IMR-90 (cell line): ENCODE results near the gene EGFR. TPM values are rescaled to one million over a fixed set of nuclear protein-coding genes. Genes with fewer than 3 reads are reported as not detected.

Experiments
- ATAC-seq: fragments of 200-7000 bp; cut with Tn5 transposase; 2 replicates; pipeline ENCODE4 v1.9.1; 2020; ENCODE audit warnings: low read depth, mild to moderate bottlenecking, moderate library complexity
- BruUV-seq: library from RNA; stranded (reverse); fragments of 400-500 nt; replicated peaks from 2 replicates; lab custom pipeline; 2021; lab: Mats Ljungman, UMichigan
- CTCF ChIA-PET: fragments of 300-600 bp; formaldehyde crosslinking; extraction: SDS; loops from one replicate; lab custom pipeline; 2021; ENCODE audit warnings: antibody characterized with exemption; lab: Yijun Ruan, JAX
- POLR2A ChIA-PET: fragments of 300-600 bp; sonication (Branson Sonifier 250); formaldehyde crosslinking; loops from one replicate; lab custom pipeline; 2022; ENCODE audit warnings: antibody characterized with exemption; ENCODE audit not compliant: unreplicated experiment; lab: Charles Lee
- DNase-seq: peaks from one replicate; pipeline ENCODE4 v3.0.0; 2013
- H2AFZ ChIP-seq: replicated peaks from 2 replicates; pipeline ENCODE3; 2013; ENCODE audit warnings: low read length, mild to moderate bottlenecking; ENCODE audit not compliant: poor library complexity
- H2AK5ac ChIP-seq: 2 replicates; pipeline ENCODE4 v1.6.1; 2013; ENCODE audit warnings: low read depth, low read length, inconsistent platforms
- H2AK9ac ChIP-seq: replicated peaks from 2 replicates; pipeline ENCODE3; 2013; ENCODE audit warnings: mild to moderate bottlenecking, low read depth, low read length, moderate library complexity; ENCODE audit not compliant: poor library complexity
- H2BK120ac ChIP-seq: 2 replicates; pipeline ENCODE4 v1.6.1; 2013; ENCODE audit warnings: low read depth, low read length, inconsistent platforms
- H2BK15ac ChIP-seq: 3 replicates; pipeline ENCODE4 v1.6.1; 2013; ENCODE audit warnings: low read depth, low read length, inconsistent platforms
- H2BK20ac ChIP-seq: 2 replicates; pipeline ENCODE4 v1.6.1; 2013; ENCODE audit warnings: low read depth, mild to moderate bottlenecking, inconsistent platforms, low read length, moderate library complexity
- H2BK5ac ChIP-seq: 2 replicates; pipeline ENCODE4 v1.6.1; 2013; ENCODE audit warnings: mild to moderate bottlenecking, low read depth, low read length, inconsistent platforms; ENCODE audit not compliant: poor library complexity, severe bottlenecking
- H3K14ac ChIP-seq: replicated peaks from 2 replicates; pipeline ENCODE4 v1.6.1; 2013; ENCODE audit warnings: low read depth, low read length, inconsistent platforms
- H3K18ac ChIP-seq: 2 replicates; pipeline ENCODE4 v1.6.1; 2013; ENCODE audit warnings: low read depth, low read length, control low read depth
- H3K23ac ChIP-seq: 2 replicates; pipeline ENCODE4 v1.6.1; 2013; ENCODE audit warnings: low read depth, low read length, inconsistent platforms
- H3K27ac ChIP-seq: 2 replicates; pipeline ENCODE4 v1.5.1; 2013; ENCODE audit warnings: mild to moderate bottlenecking, control low read depth, low read length; ENCODE audit not compliant: insufficient read depth
- H3K27me3 ChIP-seq: 2 replicates; pipeline ENCODE4 v1.6.1; 2013; ENCODE audit warnings: low read length; ENCODE audit not compliant: control insufficient read depth, insufficient read depth
- H3K36me3 ChIP-seq: 2 replicates; pipeline ENCODE4 v1.6.1; 2013; ENCODE audit warnings: low read length, mixed read lengths; ENCODE audit not compliant: control insufficient read depth, insufficient read depth
- H3K4ac ChIP-seq: 2 replicates; pipeline ENCODE4 v1.6.1; 2013; ENCODE audit warnings: low read depth, low read length, inconsistent platforms
- H3K4me1 ChIP-seq: 2 replicates; pipeline ENCODE4 v1.6.1; 2013; ENCODE audit warnings: low read length, mixed read lengths; ENCODE audit not compliant: control insufficient read depth, insufficient read depth
- H3K4me2 ChIP-seq: 2 replicates; pipeline ENCODE4 v1.6.1; 2013; ENCODE audit warnings: low read depth, mild to moderate bottlenecking, control low read depth, low read length, moderate library complexity
- H3K4me3 ChIP-seq: 2 replicates; pipeline ENCODE4 v1.5.1; 2013; ENCODE audit warnings: low read depth, mild to moderate bottlenecking, control low read depth, low read length, moderate library complexity; ENCODE audit not compliant: insufficient read depth
- H3K56ac ChIP-seq: 2 replicates; pipeline ENCODE4 v1.6.1; 2013; ENCODE audit warnings: low read length, inconsistent platforms; ENCODE audit not compliant: insufficient read depth; ENCODE audit errors: extremely low read depth
- H3K79me1 ChIP-seq, 2 experiments: 2 replicates each; pipeline ENCODE4 v1.6.1; 2013; ENCODE audit warnings: low read length in 2 of 2, inconsistent platforms in 1 of 2, low read depth in 1 of 2
- H3K9ac ChIP-seq: 2 replicates; pipeline ENCODE4 v1.6.1; 2013; ENCODE audit warnings: low read depth, low read length, control low read depth
- H3K9me1 ChIP-seq: 2 replicates; pipeline ENCODE4 v1.6.1; 2013; ENCODE audit warnings: low read length, inconsistent platforms; ENCODE audit not compliant: insufficient read depth
- H3K9me3 ChIP-seq: 2 replicates; pipeline ENCODE4 v1.6.1; 2013; ENCODE audit warnings: low read length; ENCODE audit not compliant: control insufficient read depth, insufficient read depth
- H4K20me1 ChIP-seq: 2 replicates; pipeline ENCODE4 v1.6.1; 2013; ENCODE audit warnings: low read length, inconsistent platforms; ENCODE audit not compliant: insufficient read depth
- H4K5ac ChIP-seq: 2 replicates; pipeline ENCODE4 v1.6.1; 2013; ENCODE audit warnings: mild to moderate bottlenecking, low read depth, low read length, control low read depth
- H4K8ac ChIP-seq, 2 experiments: 2 replicates each; pipeline ENCODE4 v1.6.1; 2013; ENCODE audit warnings: low read depth in 2 of 2, low read length in 2 of 2, control low read depth in 1 of 2, inconsistent platforms in 1 of 2
- H4K91ac ChIP-seq: 2 replicates; pipeline ENCODE4 v1.6.1; 2013; ENCODE audit warnings: low read depth, low read length, inconsistent platforms; ENCODE audit not compliant: insufficient read depth
- CEBPB ChIP-seq: IDR thresholded peaks from 2 replicates; pipeline ENCODE4 v1.6.1; 2012; ENCODE audit warnings: low read depth, low read length, improper control_type of control experiment
- CHD1 ChIP-seq: IDR thresholded peaks from 2 replicates; pipeline ENCODE4 v1.6.1; 2012; ENCODE audit warnings: low read depth, low read length, improper control_type of control experiment
- FOS ChIP-seq: fragments of 150-350 bp; IDR thresholded peaks from 2 replicates; pipeline ENCODE4 v1.6.1; 2016; ENCODE audit warnings: low read depth, low read length
- MXI1 ChIP-seq: IDR thresholded peaks from 2 replicates; pipeline ENCODE4 v1.6.1; 2012; ENCODE audit warnings: low read depth, mild to moderate bottlenecking, low read length, moderate library complexity, borderline replicate concordance
- NFE2L2 ChIP-seq: fragments of 150-350 bp; IDR thresholded peaks from 2 replicates; pipeline ENCODE4 v1.6.1; 2016; ENCODE audit warnings: low read depth, mild to moderate bottlenecking, low read length
- POLR2A ChIP-seq: IDR thresholded peaks from 2 replicates; pipeline ENCODE4 v1.6.1; 2012; ENCODE audit warnings: mild to moderate bottlenecking, low read depth, low read length
- RAD21 ChIP-seq: IDR thresholded peaks from 2 replicates; pipeline ENCODE4 v1.6.1; 2012; ENCODE audit warnings: low read length, improper control_type of control experiment
- WGBS, 2 experiments: methylation state at CpG; one replicate each; pipeline versions ENCODE4 v1.1.5 to v1.1.7; 2013; ENCODE audit warnings: missing lambda C conversion rate in 2 of 2; ENCODE audit not compliant: insufficient read length in 1 of 2; ENCODE audit errors: extremely low coverage in 2 of 2; 5-methylcytosine and 5-hydroxymethylcytosine counted together
- dilution Hi-C: fragments of 300-500 bp; cut with HindIII; formaldehyde crosslinking; loops from one replicate; pipeline ENCODE4 v1.14.3; 2018; ENCODE audit warnings: low sequenced_read_pairs; ENCODE audit not compliant: unreplicated experiment
- in situ Hi-C: fragments of 300-500 bp; cut with MboI; formaldehyde crosslinking; loops from 3 replicates; pipeline ENCODE4 v1.14.3; 2019; ENCODE audit warnings: low sequenced_read_pairs, inconsistent platforms, mixed read lengths
- intact Hi-C: fragments of 100-400 bp; cut with micrococcal nuclease; formaldehyde crosslinking; loops from 2 replicates; pipeline ENCODE4 v1.10.0; 2022
- polyA plus RNA-seq, 3 experiments: library from polyadenylated mRNA; depleted of rRNA; stranded (reverse); fragments of >200 nt; gene quantifications; 2 replicates each; pipeline ENCODE4 v1.2.3, GENCODE V29; 2012; ENCODE audit warnings: low replicate concordance in 1 of 3
- total RNA-seq: library from RNA; depleted of rRNA; stranded (reverse); fragments of >200 nt; gene quantifications from 2 replicates; pipeline ENCODE4 v1.2.3, GENCODE V29; 2012
- TF ChIP-seq, protein P1 (sequence below): fragments of 150-350 bp; IDR thresholded peaks from 2 replicates; pipeline ENCODE4 v1.6.1; 2016; ENCODE audit warnings: low read depth, mild to moderate bottlenecking, low read length, moderate library complexity, borderline replicate concordance
- TF ChIP-seq, protein P2 (sequence below): conservative IDR thresholded peaks from 2 replicates; pipeline ENCODE4 v1.5.1; 2012; ENCODE audit warnings: mild to moderate bottlenecking, low read depth, low read length, improper control_type of control experiment

Gene EGFR
- total and polyA plus RNA-seq, 2 of the 4 experiments (the other 2 are of a cell fraction) = 36.9 to 60.4 TPM

DNA sequence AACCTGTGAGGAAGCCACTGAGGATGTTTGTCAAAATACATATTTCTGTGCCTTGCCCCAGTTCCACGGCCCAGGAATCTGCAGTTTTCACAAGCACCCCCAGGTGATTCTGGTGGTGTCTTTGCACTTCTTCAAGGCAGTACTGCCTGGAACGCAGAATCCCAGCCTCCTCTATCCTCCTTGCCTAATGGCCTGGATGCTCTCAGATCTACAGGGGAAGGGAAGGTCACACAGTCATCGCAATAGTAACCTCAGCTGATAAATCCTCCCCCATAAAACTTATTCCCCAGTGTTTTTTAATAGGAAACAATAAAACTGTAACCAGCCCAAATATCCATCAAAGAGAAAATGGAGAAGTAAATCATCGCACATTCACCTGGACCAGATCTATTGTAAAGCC is 78.3 kb downstream of the EGFR start:
- Histone ChIP-seq H2BK15ac (no peak overlapping the region), H2BK5ac (no peak overlapping the region), H4K20me1 (peaks cover 55% of the 10 kb centered on the region), H3K23ac (no peak overlapping the region), H4K8ac (no peak overlapping the region), H3K27me3 (no peaks in the 10 kb centered on the region), H4K5ac (no peak overlapping the region), H3K4ac (no peak overlapping the region), H2AFZ (no peak overlapping the region), H2BK20ac (no peak overlapping the region), H3K4me1 (peaks cover 33% of the 10 kb centered on the region), H2BK120ac (no peak overlapping the region), H3K9me1 (peaks cover 34% of the 10 kb centered on the region), H3K27ac (no peak overlapping the region), H3K4me3 (no peak overlapping the region), H4K91ac (no peak overlapping the region), H3K79me1 (peaks cover 51 to 96% of the 10 kb centered on the region in 2 experiments), H3K18ac (no peak overlapping the region), H3K36me3 (peaks cover under 1% of the 10 kb centered on the region; the same call in 1 of the 2 replicates), H2AK5ac (no peak overlapping the region; the same call in 1 of the 2 replicates), H2AK9ac (no peak overlapping the region), H3K14ac (no peak overlapping the region), H3K9me3 (no peaks in the 10 kb centered on the region), H3K56ac (no peak overlapping the region), H3K9ac (no peak overlapping the region), H3K4me2 (no peak overlapping the region)
- dilution Hi-C loops = no loop called here
- ATAC-seq (no peak), DNase-seq (no peak)
- no CpG with 5 or more reads among the region's 4 CpGs for WGBS, 2 experiments
- intact Hi-C loops = no loop called here
- BruUV-seq = no TSS peak
- ChIA-PET POLR2A (no interaction called here), CTCF (no interaction called here)
- TF ChIP-seq RAD21 = no peak
- TF ChIP-seq FOS = no peak
- TF ChIP-seq MXI1 = no peak
- no peak for TF ChIP-seq CHD1
- TF ChIP-seq NFE2L2 = no peak
- TF ChIP-seq, protein P1, sequence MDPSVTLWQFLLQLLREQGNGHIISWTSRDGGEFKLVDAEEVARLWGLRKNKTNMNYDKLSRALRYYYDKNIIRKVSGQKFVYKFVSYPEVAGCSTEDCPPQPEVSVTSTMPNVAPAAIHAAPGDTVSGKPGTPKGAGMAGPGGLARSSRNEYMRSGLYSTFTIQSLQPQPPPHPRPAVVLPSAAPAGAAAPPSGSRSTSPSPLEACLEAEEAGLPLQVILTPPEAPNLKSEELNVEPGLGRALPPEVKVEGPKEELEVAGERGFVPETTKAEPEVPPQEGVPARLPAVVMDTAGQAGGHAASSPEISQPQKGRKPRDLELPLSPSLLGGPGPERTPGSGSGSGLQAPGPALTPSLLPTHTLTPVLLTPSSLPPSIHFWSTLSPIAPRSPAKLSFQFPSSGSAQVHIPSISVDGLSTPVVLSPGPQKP = no peak
- no peak for TF ChIP-seq CEBPB
- no peak for TF ChIP-seq POLR2A
- TF ChIP-seq, protein P2, sequence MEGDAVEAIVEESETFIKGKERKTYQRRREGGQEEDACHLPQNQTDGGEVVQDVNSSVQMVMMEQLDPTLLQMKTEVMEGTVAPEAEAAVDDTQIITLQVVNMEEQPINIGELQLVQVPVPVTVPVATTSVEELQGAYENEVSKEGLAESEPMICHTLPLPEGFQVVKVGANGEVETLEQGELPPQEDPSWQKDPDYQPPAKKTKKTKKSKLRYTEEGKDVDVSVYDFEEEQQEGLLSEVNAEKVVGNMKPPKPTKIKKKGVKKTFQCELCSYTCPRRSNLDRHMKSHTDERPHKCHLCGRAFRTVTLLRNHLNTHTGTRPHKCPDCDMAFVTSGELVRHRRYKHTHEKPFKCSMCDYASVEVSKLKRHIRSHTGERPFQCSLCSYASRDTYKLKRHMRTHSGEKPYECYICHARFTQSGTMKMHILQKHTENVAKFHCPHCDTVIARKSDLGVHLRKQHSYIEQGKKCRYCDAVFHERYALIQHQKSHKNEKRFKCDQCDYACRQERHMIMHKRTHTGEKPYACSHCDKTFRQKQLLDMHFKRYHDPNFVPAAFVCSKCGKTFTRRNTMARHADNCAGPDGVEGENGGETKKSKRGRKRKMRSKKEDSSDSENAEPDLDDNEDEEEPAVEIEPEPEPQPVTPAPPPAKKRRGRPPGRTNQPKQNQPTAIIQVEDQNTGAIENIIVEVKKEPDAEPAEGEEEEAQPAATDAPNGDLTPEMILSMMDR = no peak
- in situ Hi-C loops = no loop called here
